Fibroblast of peridontal ligament (primary cell): ENCODE results near the gene RNPS1.
"Not testable (repeated sequence)": the region's sequence is repeated elsewhere in the genome, so short reads cannot be mapped to it uniquely, and the experiment has no call there.

Experiments used
- DNase-seq: peaks from one replicate; pipeline ENCODE4 v3.0.0-alpha.2; 2010; ENCODE audit errors: extremely low read depth

Gene RNPS1

GRCh38 chr16:2282866-2283555, 15.1 kb upstream of the RNPS1 start:
- DNase-seq: no peak

- DNase-seq: no peak
Measured at GRCh38 chr16:2282262-2282661, 14.3 kb upstream of the RNPS1 start.

- DNase-seq: no peak
Measured at GRCh38 chr16:2280981-2281542, 13.1 kb upstream of the RNPS1 start.

- DNase-seq: no peak
Measured at GRCh38 chr16:2280461-2280860, 12.5 kb upstream of the RNPS1 start.

GRCh38 chr16:2278956-2279800, 11.3 kb upstream of the RNPS1 start:
- DNase-seq: no peak

- no peak for DNase-seq
Measured at GRCh38 chr16:2278272-2278608, 10.3 kb upstream of the RNPS1 start.

- DNase-seq: no peak
Measured at GRCh38 chr16:2277466-2278271, 9.7 kb upstream of the RNPS1 start.

GRCh38 chr16:2276368-2277195, 8.7 kb upstream of the RNPS1 start:
- no peak for DNase-seq

GRCh38 chr16:2275476-2276367, 7.8 kb upstream of the RNPS1 start:
- no peak for DNase-seq

- no peak for DNase-seq
Measured at GRCh38 chr16:2273931-2274330, 6.0 kb upstream of the RNPS1 start.

- DNase-seq: no peak
Measured at GRCh38 chr16:2273484-2273883, 5.6 kb upstream of the RNPS1 start.

GRCh38 chr16:2271848-2272461, 4.0 kb upstream of the RNPS1 start:
- DNase-seq: no peak

- no peak for DNase-seq
Measured at GRCh38 chr16:2270588-2271470, 2.9 kb upstream of the RNPS1 start.

GRCh38 chr16:2270070-2270462, 2.1 kb upstream of the RNPS1 start:
- DNase-seq: no peak

GRCh38 chr16:2267505-2267912, 417 bp downstream of the RNPS1 start:
- DNase-seq: not testable (repeated sequence)

GRCh38 chr16:2266887-2267286, 1.0 kb downstream of the RNPS1 start:
- peak; percentile 27 for DNase-seq

- not testable (repeated sequence) for DNase-seq
Measured at GRCh38 chr16:2263026-2263425, 4.9 kb downstream of the RNPS1 start.

GRCh38 chr16:2260250-2260649, 7.7 kb downstream of the RNPS1 start:
- no peak for DNase-seq

- DNase-seq: not testable (repeated sequence)
Measured at GRCh38 chr16:2258530-2258929, 9.4 kb downstream of the RNPS1 start.
